Neutrophil (primary cell): ENCODE measurements around the gene PLEKHG2.

Source experiments
- H3K27ac ChIP-seq: fragments of 200-600 bp; sonication (generic); 2 replicates; pipeline ENCODE4 v1.5.1; 2016; ENCODE audit warnings: mild to moderate bottlenecking, moderate library complexity
- H3K27me3 ChIP-seq: fragments of 200-600 bp; sonication (generic); 2 replicates; pipeline ENCODE4 v1.6.0; 2016; ENCODE audit warnings: mild to moderate bottlenecking
- H3K36me3 ChIP-seq: fragments of 200-600 bp; sonication (generic); 2 replicates; pipeline ENCODE4 v1.5.1; 2017
- H3K4me1 ChIP-seq, 2 experiments: fragments of 200-600 bp in 1 of 2; sonication (generic) in 1 of 2; 1 replicate in 1 of 2; 2 replicates in 1 of 2; pipeline versions ENCODE4 v1.5.1 to v1.6.1; 2013 to 2016; ENCODE audit warnings: low read depth in 1 of 2, low read length in 1 of 2, mild to moderate bottlenecking in 1 of 2, moderate library complexity in 1 of 2; ENCODE audit not compliant: control insufficient read depth in 1 of 2, insufficient read depth in 1 of 2
- H3K4me3 ChIP-seq, 2 experiments: fragments of 200-600 bp in 1 of 2; sonication (generic) in 1 of 2; 1 replicate in 1 of 2; 2 replicates in 1 of 2; pipeline ENCODE4 v1.5.1; 2013 to 2016; ENCODE audit warnings: low read depth in 1 of 2, low read length in 1 of 2, mild to moderate bottlenecking in 1 of 2, moderate library complexity in 1 of 2
- H3K9me3 ChIP-seq: fragments of 200-600 bp; sonication (generic); 2 replicates; pipeline ENCODE4 v1.5.1; 2016
- TF ChIP-seq, protein P1 (sequence below): fragments of 200-600 bp; sonication (generic); IDR thresholded peaks from 2 replicates; pipeline ENCODE4 v1.5.1; 2016; ENCODE audit warnings: antibody characterized with exemption

The PLEKHG2 gene

DNA sequence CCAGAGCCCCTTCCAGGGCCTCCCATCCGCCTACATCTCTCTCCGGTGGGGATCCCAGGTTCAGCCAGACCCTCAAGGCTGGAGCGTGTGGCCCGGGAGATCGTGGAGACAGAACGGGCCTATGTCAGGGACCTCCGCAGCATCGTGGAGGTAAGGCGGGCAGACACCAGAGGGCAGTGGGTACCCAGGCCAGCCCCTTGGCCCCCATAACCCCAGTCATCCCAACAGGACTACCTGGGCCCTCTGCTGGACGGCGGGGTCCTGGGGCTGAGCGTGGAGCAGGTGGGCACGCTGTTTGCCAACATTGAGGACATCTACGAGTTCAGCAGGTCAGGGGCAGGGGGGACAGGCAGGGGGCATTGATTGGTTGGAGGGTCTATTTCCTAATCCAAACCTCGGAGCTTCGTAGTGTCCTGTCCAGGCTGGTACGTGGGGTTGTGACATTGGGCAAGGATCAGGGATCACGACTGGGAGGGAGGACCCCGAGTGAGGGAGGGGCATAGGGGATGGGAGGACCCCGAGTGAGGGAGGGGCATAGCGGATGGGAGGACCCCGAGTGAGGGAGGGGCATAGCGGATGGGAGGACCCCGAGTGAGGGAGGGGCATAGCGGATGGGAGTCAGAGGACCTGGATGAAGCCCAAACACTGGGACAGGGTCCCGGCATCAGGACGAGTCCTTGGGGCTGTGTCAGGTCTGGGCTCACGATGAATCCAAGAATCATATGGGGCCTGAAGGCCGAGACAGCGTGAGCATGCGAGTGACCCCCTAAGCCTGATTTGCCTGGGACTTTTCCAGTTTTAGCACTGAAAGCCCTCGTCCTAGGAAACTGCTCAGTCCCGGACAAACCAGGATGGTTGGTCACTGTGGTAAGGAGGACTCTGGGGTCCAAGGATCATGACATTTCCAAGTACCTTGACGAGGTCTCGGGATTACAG lies 2.9 kb downstream of the PLEKHG2 start:
- Histone ChIP-seq H3K36me3 (no peaks in the 10 kb centered on the region), H3K9me3 (no peaks in the 10 kb centered on the region), H3K4me1 (peaks cover 26 to 31% of the 10 kb centered on the region in 2 experiments), H3K4me3 (no peak overlapping the region), H3K27me3 (peaks cover 31% of the 10 kb centered on the region), H3K27ac (no peak overlapping the region)
- TF ChIP-seq, protein P1, sequence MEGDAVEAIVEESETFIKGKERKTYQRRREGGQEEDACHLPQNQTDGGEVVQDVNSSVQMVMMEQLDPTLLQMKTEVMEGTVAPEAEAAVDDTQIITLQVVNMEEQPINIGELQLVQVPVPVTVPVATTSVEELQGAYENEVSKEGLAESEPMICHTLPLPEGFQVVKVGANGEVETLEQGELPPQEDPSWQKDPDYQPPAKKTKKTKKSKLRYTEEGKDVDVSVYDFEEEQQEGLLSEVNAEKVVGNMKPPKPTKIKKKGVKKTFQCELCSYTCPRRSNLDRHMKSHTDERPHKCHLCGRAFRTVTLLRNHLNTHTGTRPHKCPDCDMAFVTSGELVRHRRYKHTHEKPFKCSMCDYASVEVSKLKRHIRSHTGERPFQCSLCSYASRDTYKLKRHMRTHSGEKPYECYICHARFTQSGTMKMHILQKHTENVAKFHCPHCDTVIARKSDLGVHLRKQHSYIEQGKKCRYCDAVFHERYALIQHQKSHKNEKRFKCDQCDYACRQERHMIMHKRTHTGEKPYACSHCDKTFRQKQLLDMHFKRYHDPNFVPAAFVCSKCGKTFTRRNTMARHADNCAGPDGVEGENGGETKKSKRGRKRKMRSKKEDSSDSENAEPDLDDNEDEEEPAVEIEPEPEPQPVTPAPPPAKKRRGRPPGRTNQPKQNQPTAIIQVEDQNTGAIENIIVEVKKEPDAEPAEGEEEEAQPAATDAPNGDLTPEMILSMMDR = no peak

DNA sequence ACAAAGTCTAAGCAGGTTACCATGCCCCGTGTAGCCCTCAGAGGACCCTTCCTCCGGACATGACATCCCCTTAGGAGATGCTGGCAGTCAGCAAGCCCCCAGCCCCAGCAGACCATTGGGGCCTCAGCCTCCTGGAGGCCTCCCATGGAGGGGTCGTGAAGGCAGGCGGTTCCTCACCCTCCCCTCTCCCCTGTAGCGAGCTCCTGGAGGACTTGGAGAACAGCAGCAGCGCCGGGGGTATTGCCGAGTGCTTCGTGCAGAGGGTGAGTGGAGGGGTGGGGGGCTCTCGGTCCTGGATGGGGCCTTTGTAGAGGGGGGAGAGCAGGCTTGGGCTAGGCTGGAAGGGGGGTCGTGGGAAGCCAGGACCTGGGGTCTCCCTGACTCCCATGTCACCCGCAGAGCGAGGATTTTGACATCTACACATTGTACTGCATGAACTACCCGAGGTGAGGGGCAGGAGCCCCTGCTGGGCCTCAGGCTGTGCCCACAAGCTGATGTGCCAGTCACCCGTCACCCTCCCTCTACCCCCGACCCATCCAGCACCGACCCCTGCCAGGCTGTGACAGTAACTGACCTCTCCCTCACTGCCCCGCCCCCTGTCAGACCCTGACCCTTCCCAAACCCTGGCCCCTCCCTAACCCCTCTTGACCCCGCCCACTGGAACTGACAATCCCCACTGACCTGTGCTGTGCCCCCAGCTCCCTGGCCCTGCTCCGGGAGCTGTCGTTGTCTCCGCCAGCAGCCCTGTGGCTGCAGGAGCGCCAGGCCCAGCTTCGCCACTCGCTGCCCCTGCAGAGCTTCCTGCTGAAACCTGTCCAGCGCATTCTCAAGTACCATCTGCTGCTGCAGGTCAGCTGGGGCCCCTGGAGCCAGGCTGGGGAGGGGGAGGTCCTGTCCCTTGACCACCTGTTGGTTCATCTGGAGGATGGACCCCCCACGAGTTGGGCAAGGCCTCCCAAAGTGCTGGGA lies 4.0 kb downstream of the PLEKHG2 start:
- Histone ChIP-seq H3K4me1 (peaks cover 15 to 21% of the 10 kb centered on the region in 2 experiments), H3K4me3 (no peak overlapping the region), H3K36me3 (no peaks in the 10 kb centered on the region), H3K27ac (no peak overlapping the region), H3K9me3 (no peaks in the 10 kb centered on the region), H3K27me3 (peaks cover 31% of the 10 kb centered on the region)
- TF ChIP-seq, protein P1 = no peak

DNA sequence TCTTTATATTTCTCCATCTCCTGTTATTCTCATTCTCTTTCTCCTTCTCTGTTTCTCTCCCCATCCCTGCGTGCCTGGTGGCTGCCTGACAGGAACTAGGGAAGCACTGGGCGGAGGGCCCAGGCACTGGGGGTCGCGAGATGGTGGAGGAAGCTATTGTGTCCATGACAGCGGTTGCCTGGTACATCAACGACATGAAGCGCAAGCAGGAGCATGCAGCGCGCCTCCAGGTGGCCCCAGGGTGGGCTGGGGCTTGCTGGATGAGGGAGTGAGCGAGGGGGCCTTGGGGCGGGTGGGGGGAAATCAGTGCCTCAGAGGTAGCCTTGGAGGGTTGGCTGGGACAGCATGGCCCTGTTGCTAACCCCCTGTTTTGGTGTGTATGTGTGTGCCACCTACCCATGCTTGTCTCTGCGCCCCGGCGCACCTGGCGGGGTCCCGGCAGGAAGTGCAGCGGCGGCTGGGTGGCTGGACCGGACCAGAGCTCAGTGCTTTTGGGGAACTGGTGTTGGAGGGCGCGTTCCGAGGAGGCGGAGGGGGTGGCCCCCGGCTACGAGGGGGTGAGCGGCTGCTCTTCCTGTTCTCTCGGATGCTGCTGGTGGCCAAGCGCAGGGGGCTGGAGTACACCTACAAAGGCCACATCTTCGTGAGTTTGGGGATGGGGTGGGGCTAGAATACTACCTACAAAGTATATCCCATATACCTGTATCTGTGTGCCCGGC lies 5.2 kb downstream of the PLEKHG2 start:
- TF ChIP-seq, protein P1 = no peak
- Histone ChIP-seq H3K27me3 (peaks cover 28% of the 10 kb centered on the region), H3K4me1 (peaks cover 6 to 9% of the 10 kb centered on the region in 2 experiments), H3K4me3 (no peak overlapping the region), H3K27ac (no peak overlapping the region), H3K9me3 (no peaks in the 10 kb centered on the region), H3K36me3 (no peaks in the 10 kb centered on the region)

DNA sequence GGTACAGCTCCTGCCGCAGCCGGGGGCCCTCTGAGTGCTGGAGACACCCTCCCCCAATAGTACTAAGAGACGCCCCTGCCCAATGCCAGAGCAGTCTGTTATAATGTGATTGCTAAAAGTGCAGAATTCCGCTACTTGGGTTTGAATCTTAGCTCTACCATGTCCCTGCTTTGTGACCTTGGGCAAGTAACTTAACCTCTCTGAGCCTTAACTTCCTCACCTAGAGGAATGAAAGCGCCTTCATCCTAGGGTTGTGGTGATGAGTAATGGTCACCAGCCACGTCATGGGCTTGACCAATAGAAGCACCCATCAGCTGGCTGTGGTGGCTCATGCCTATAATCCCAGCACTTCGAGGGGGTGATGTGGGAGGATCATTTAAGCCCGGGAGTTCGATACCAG lies 6.5 kb downstream of the PLEKHG2 start:
- H3K27me3 ChIP-seq = peaks cover 14% of the 10 kb centered on the region
- TF ChIP-seq, protein P1 = no peak
- no peak overlapping the region for H3K27ac ChIP-seq
- no peaks in the 10 kb centered on the region for H3K9me3 ChIP-seq
- H3K36me3 ChIP-seq = no peaks in the 10 kb centered on the region
- no peak overlapping the region for H3K4me3 ChIP-seq
- H3K4me1 ChIP-seq = no peaks in the 10 kb centered on the region

DNA sequence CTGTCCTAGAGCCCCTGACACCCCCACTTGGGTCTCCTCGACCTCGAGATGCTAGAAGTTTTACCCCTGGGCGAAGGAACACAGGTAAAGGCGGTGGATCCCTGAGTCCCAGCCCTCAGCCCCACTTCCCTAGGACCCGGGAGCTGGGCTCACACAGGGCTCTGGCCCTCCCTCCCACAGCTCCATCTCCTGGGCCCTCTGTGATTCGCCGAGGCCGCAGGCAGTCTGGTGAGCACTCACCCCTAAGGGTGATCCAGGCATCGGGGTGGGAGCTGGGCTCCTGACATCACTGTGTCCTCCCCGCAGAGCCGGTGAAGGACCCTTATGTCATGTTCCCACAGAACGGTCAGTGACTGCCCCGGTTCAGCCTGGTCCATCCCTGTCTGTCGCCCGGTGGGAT lies 8.3 kb downstream of the PLEKHG2 start:
- Histone ChIP-seq H3K27me3 (no peaks in the 10 kb centered on the region), H3K36me3 (no peaks in the 10 kb centered on the region), H3K4me3 (no peak overlapping the region), H3K9me3 (no peaks in the 10 kb centered on the region), H3K4me1 (no peaks in the 10 kb centered on the region), H3K27ac (no peak overlapping the region)
- TF ChIP-seq, protein P1 = no peak
